Spleen (tissue), 7 donors: Measurements from ENCODE around the gene RAC2.

ENCODE experiments used
- CTCF ChIP-seq, 11 experiments: fragments of 200-600 bp in 7 of 11; fragments of 450-650 bp in 4 of 11; sonication (generic) in 4 of 11; IDR thresholded peaks in 8 of 11; conservative IDR thresholded peaks in 3 of 11; 1 replicate in 7 of 11; 2 replicates in 4 of 11; pipeline versions ENCODE4 v1.4.0 to v1.8.0; 2016 to 2021; ENCODE audit warnings: antibody characterized with exemption in 11 of 11, inconsistent platforms in 4 of 11, mild to moderate bottlenecking in 1 of 11
- POLR2A ChIP-seq, 3 donors: fragments of 450-650 bp; IDR thresholded peaks; one replicate each; pipeline ENCODE4 v1.5.1; 2017; ENCODE audit warnings: antibody characterized with exemption in 3 of 3, mild to moderate bottlenecking in 1 of 3
- POLR2AphosphoS5 ChIP-seq, 3 donors: sonication (generic); formaldehyde crosslinking; IDR thresholded peaks; one replicate each; pipeline ENCODE4 v1.5.1; 2017; ENCODE audit warnings: antibody characterized with exemption in 3 of 3
- donor health status: DM: no; HTN: no; CAD: no; lungs with moderate emphysema.
- donor health status: DM: no; HTN: no; CAD: no.
- donor health status: DM: no; HTN: no; CAD: no.

GRCh38 chr22:37276776-37277175, 32.7 kb upstream of the RAC2 start:
- TF ChIP-seq POLR2A (IDR thresholded peaks at IDR 0.05) (no peak), POLR2AphosphoS5 (IDR thresholded peaks at IDR 0.05) (no peak), CTCF (IDR thresholded peaks at IDR 0.05 in 8 of 11, conservative IDR thresholded peaks at IDR 0.05 in 3 of 11) (no peak)
